ENCODE measurements around the gene SYPL1. TPM values are rescaled to one million over a fixed set of nuclear protein-coding genes. Genes with fewer than 3 reads are reported as not detected.

SYPL1 gene
- total RNA-seq, 1 experiment from 2014 or later = 39.2 TPM

DNA sequence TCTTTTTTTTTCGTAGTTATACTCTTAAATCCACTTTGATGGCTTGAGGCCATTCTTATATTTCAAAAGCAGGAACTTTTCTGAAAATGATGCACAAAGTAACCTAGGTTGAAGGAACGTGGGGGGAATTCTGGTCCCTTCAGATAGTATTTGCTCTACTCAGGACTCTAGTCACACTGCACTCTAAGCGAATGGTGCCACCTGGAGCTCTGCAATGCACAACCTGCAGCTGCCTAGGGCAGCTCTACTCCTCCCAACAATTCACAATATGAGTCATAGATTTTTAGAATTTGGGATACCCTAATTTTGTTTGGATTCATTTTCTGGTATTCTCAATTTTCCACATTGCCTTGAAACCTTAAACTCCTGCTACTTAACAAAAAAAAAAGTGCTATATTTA, 17.3 kb downstream of the SYPL1 start:
- Mint-ChIP-seq H3K4me1 (peaks cover 3% of the 10 kb centered on the region in 2 experiments; a peak in 2 of 4 replicates), H3K27ac (no peak overlapping the region), H3K36me3 (ENCODE audit: insufficient read depth in 1 of 3, low read depth in 3 of 3) (peaks cover 5 to 36% (median 29%) of the 10 kb centered on the region in 3 experiments; a peak in 5 of 7 replicates), H3K9me3 (no peaks in the 10 kb centered on the region), H3K4me3 (no peak overlapping the region), H3K27me3 (ENCODE audit: low read depth) (no peaks in the 10 kb centered on the region)
- H3K23ac ChIP-seq (ENCODE audit: insufficient read length, low read depth, low read length) = no peak overlapping the region
- no peaks in the 10 kb centered on the region for H3K4me1 ChIP-seq (ENCODE audit: insufficient read depth, low read length)
- H3K27me3 ChIP-seq (ENCODE audit: insufficient read depth, low read length) = no peaks in the 10 kb centered on the region
- no peak overlapping the region for H3K4me2 ChIP-seq (ENCODE audit: insufficient read depth, insufficient read length, low read length)
- no peak for TF ChIP-seq CTCF (conservative IDR thresholded peaks at IDR 0.05)
- no peak overlapping the region for H3K56ac ChIP-seq (ENCODE audit: insufficient read length, low read depth, low read length)
- H4K20me1 ChIP-seq (ENCODE audit: control insufficient read depth, insufficient read depth, insufficient read length) = no peaks in the 10 kb centered on the region
- H3K23me2 ChIP-seq (ENCODE audit: insufficient read length, low read depth, low read length, poor library complexity, severe bottlenecking) = no peaks in the 10 kb centered on the region
- no peaks in the 10 kb centered on the region for H3K9me3 ChIP-seq (ENCODE audit: control insufficient read depth, low read depth, low read length)
- H2BK120ac ChIP-seq (ENCODE audit: low read depth, low read length, poor library complexity, severe bottlenecking) = no peak overlapping the region
- H4K8ac ChIP-seq (replicated peaks; ENCODE audit: insufficient read length, low read depth, low read length) = no peak overlapping the region
- H2BK15ac ChIP-seq (ENCODE audit: low read depth, low read length) = no peak overlapping the region
- no peak overlapping the region for H3K14ac ChIP-seq (ENCODE audit: insufficient read depth, low read length)
- no peak for DNase-seq
- no peak overlapping the region for H2AK5ac ChIP-seq (ENCODE audit: insufficient read length, low read length)
- H3K18ac ChIP-seq (ENCODE audit: insufficient read length, low read depth, low read length) = no peak overlapping the region
- no peak overlapping the region for H4K5ac ChIP-seq (ENCODE audit: insufficient read length, low read depth, low read length)
- H2AFZ ChIP-seq (ENCODE audit: low read length) = no peak overlapping the region
- no peak overlapping the region for H3K4ac ChIP-seq (ENCODE audit: low read depth, low read length)
- WGBS (ENCODE audit: extremely low coverage, insufficient read length, low lambda C conversion rate) = no CpG with 5 or more reads among the region's 3 CpGs
- H3K9ac ChIP-seq (ENCODE audit: extremely low read depth, insufficient read length, low read length) = no peak overlapping the region
- H3T11ph ChIP-seq (ENCODE audit: low read length) = no peak overlapping the region
- no peak overlapping the region for H2BK12ac ChIP-seq (ENCODE audit: insufficient read length, low read depth, low read length)
- no peaks in the 10 kb centered on the region for H3K79me2 ChIP-seq (ENCODE audit: insufficient read depth, low read length)
- H3K27ac ChIP-seq (ENCODE audit: insufficient read length, low read depth, low read length) = no peak overlapping the region
- H3K79me1 ChIP-seq (ENCODE audit: insufficient read depth, low read depth, low read length, poor library complexity, severe bottlenecking) = no peaks in the 10 kb centered on the region
- no peak overlapping the region for H2BK5ac ChIP-seq (ENCODE audit: insufficient read length, low read length)
- H2BK20ac ChIP-seq (ENCODE audit: low read depth, low read length, poor library complexity, severe bottlenecking) = no peak overlapping the region
- no peak overlapping the region for H4K91ac ChIP-seq (ENCODE audit: insufficient read length, low read depth, low read length)

All from H9 (cell line).